H1 (cell line): ENCODE results near the gene TMEM212. TPM values are rescaled to one million over a fixed set of nuclear protein-coding genes. Genes with fewer than 3 reads are reported as not detected.

Experiments
- CTCF ChIA-PET: fragments of 300-600 bp; sonication (Branson Sonifier 250); formaldehyde crosslinking; loops from one replicate; lab custom pipeline; 2021; ENCODE audit not compliant: partially characterized antibody; lab: Charles Lee
- POLR2A ChIA-PET: fragments of 300-600 bp; sonication (Branson Sonifier 250); formaldehyde crosslinking; loops from one replicate; lab custom pipeline; 2021; ENCODE audit warnings: inconsistent platforms; ENCODE audit not compliant: partially characterized antibody; lab: Charles Lee
- DNase-seq, 2 experiments: peaks; one replicate each; pipeline versions ENCODE4 v3.0.0 to v3.0.0-alpha.2; 2010 to 2022; ENCODE audit warnings: low spot score in 2 of 2, low read depth in 1 of 2, mixed read lengths in 1 of 2
- FAIRE-seq: peaks from 2 replicates; lab custom pipeline; 2011; peaks lifted over from hg19 to GRCh38; lab: Jason Lieb, UNC
- H2AFZ ChIP-seq: 2 replicates; pipeline ENCODE4 v1.8.1; 2012; ENCODE audit warnings: low read length, inconsistent platforms
- H2AK5ac ChIP-seq: 2 replicates; pipeline ENCODE4 v1.6.1; 2013; ENCODE audit warnings: low read depth, low read length
- H2BK120ac ChIP-seq: replicated peaks from 2 replicates; pipeline ENCODE3; 2013; ENCODE audit warnings: low read depth, low read length, inconsistent platforms
- H2BK12ac ChIP-seq: 2 replicates; pipeline ENCODE4 v1.6.1; 2013; ENCODE audit warnings: low read depth, low read length
- H2BK15ac ChIP-seq: 2 replicates; pipeline ENCODE4 v1.6.1; 2013; ENCODE audit warnings: low read length
- H2BK20ac ChIP-seq: 2 replicates; pipeline ENCODE4 v1.6.1; 2013; ENCODE audit warnings: low read length
- H2BK5ac ChIP-seq: 2 replicates; pipeline ENCODE4 v1.6.1; 2013; ENCODE audit warnings: low read depth, low read length
- H3K14ac ChIP-seq: 2 replicates; pipeline ENCODE4 v1.6.1; 2013; ENCODE audit warnings: inconsistent platforms; ENCODE audit not compliant: insufficient read length
- H3K18ac ChIP-seq: 2 replicates; pipeline ENCODE4 v1.6.1; 2013; ENCODE audit warnings: low read length; ENCODE audit errors: extremely low read depth
- H3K23ac ChIP-seq: 2 replicates; pipeline ENCODE4 v1.6.1; 2013; ENCODE audit warnings: inconsistent platforms; ENCODE audit not compliant: insufficient read length
- H3K23me2 ChIP-seq: 2 replicates; pipeline ENCODE4 v1.6.1; 2013; ENCODE audit warnings: low read depth, low read length
- H3K27ac ChIP-seq: 2 replicates; pipeline ENCODE4 v1.6.1; 2011; ENCODE audit warnings: low read depth, low read length, inconsistent platforms
- H3K27me3 ChIP-seq, 4 experiments: replicated peaks in 1 of 4; 1 replicate in 1 of 4; 2 replicates in 3 of 4; pipeline versions ENCODE4 v1.6.1 to v1.8.1; 2011 to 2013; ENCODE audit warnings: low read length in 3 of 4, mild to moderate bottlenecking in 3 of 4, inconsistent platforms in 2 of 4, mixed read lengths in 2 of 4, moderate library complexity in 1 of 4; ENCODE audit not compliant: control insufficient read depth in 3 of 4, insufficient read depth in 3 of 4; ENCODE audit errors: extremely low read depth in 1 of 4
- H3K36me3 ChIP-seq, 4 experiments: 2 replicates each; pipeline versions ENCODE4 v1.6.1 to v1.8.1; 2011 to 2013; ENCODE audit warnings: mild to moderate bottlenecking in 4 of 4, low read length in 3 of 4, moderate library complexity in 2 of 4, control low read depth in 1 of 4, inconsistent platforms in 1 of 4; ENCODE audit not compliant: insufficient read depth in 4 of 4, control insufficient read depth in 2 of 4
- H3K4ac ChIP-seq: replicated peaks from 2 replicates; pipeline ENCODE3; 2013; ENCODE audit warnings: low read length, low read depth, mixed read lengths, inconsistent platforms; ENCODE audit not compliant: insufficient read length
- H3K4me1 ChIP-seq, 4 experiments: replicated peaks in 1 of 4; 1 replicate in 1 of 4; 2 replicates in 3 of 4; pipeline versions ENCODE4 v1.6.1 to v1.8.1; 2011 to 2013; ENCODE audit warnings: low read length in 3 of 4, inconsistent platforms in 2 of 4, mixed read lengths in 1 of 4; ENCODE audit not compliant: insufficient read depth in 4 of 4, control insufficient read depth in 3 of 4
- H3K4me2 ChIP-seq, 2 experiments: 2 replicates each; pipeline versions ENCODE4 v1.6.1 to v1.8.1; 2011 to 2013; ENCODE audit warnings: low read depth in 2 of 2, low read length in 2 of 2, control low read depth in 1 of 2, inconsistent platforms in 1 of 2, mild to moderate bottlenecking in 1 of 2; ENCODE audit not compliant: insufficient read depth in 1 of 2
- H3K4me3 ChIP-seq, 4 experiments: fragments of 200-600, 300-600 bp in 1 of 4; sonication (generic), shearing (Covaris generic), sonication (Bioruptor Twin) in 1 of 4; 2 replicates each; pipeline versions ENCODE4 v1.5.1 to v1.8.1; 2011 to 2016; ENCODE audit warnings: low read length in 4 of 4, low read depth in 3 of 4, control low read depth in 2 of 4, inconsistent platforms in 2 of 4, mild to moderate bottlenecking in 2 of 4, mixed read lengths in 1 of 4, moderate library complexity in 1 of 4; ENCODE audit not compliant: insufficient read depth in 2 of 4; ENCODE audit errors: extremely low read depth in 1 of 4
- H3K56ac ChIP-seq: replicated peaks from 2 replicates; pipeline ENCODE3; 2013; ENCODE audit warnings: low read depth, mild to moderate bottlenecking, mixed read lengths, low read length, inconsistent platforms; ENCODE audit not compliant: insufficient read length
- H3K79me1 ChIP-seq: 2 replicates; pipeline ENCODE4 v1.6.1; 2013; ENCODE audit warnings: low read depth, low read length, control low read depth
- H3K79me2 ChIP-seq, 2 experiments: 2 replicates each; pipeline versions ENCODE4 v1.6.1 to v1.8.1; 2012 to 2013; ENCODE audit warnings: low read length in 2 of 2, mild to moderate bottlenecking in 2 of 2, inconsistent platforms in 1 of 2; ENCODE audit not compliant: insufficient read depth in 2 of 2, control insufficient read depth in 1 of 2
- H3K9ac ChIP-seq, 4 experiments: replicated peaks in 1 of 4; 1 replicate in 1 of 4; 2 replicates in 3 of 4; pipeline versions ENCODE4 v1.6.1 to v1.8.1; 2011 to 2013; ENCODE audit warnings: low read depth in 3 of 4, low read length in 3 of 4, control low read depth in 2 of 4, mild to moderate bottlenecking in 2 of 4, moderate library complexity in 2 of 4, inconsistent platforms in 1 of 4; ENCODE audit errors: extremely low read depth in 1 of 4
- H3K9me3 ChIP-seq, 2 experiments: 2 replicates each; pipeline versions ENCODE4 v1.6.1 to v1.8.1; 2012 to 2013; ENCODE audit warnings: mild to moderate bottlenecking in 2 of 2, moderate library complexity in 2 of 2, control low read depth in 1 of 2, inconsistent platforms in 1 of 2, low read depth in 1 of 2, low read length in 1 of 2, mixed read lengths in 1 of 2; ENCODE audit not compliant: insufficient read depth in 2 of 2
- H4K20me1 ChIP-seq, 2 experiments: replicated peaks in 1 of 2; 2 replicates each; pipeline versions ENCODE3 to v1.8.1; 2011 to 2013; ENCODE audit warnings: inconsistent platforms in 2 of 2, low read length in 2 of 2, mild to moderate bottlenecking in 1 of 2; ENCODE audit not compliant: insufficient read depth in 2 of 2, control insufficient read depth in 1 of 2
- H4K5ac ChIP-seq: 2 replicates; pipeline ENCODE4 v1.6.1; 2013; ENCODE audit warnings: low read length, low read depth, mixed read lengths, inconsistent platforms; ENCODE audit not compliant: insufficient read length
- H4K8ac ChIP-seq: 2 replicates; pipeline ENCODE4 v1.8.0; 2013; ENCODE audit warnings: mild to moderate bottlenecking, moderate library complexity, low read length, inconsistent platforms; ENCODE audit not compliant: insufficient read depth; ENCODE audit errors: extremely low read depth
- H4K91ac ChIP-seq: replicated peaks from 2 replicates; pipeline ENCODE3; 2013; ENCODE audit warnings: low read length, mixed read lengths, inconsistent platforms; ENCODE audit not compliant: insufficient read length
- CHD1 ChIP-seq: IDR thresholded peaks from 2 replicates; pipeline ENCODE4 v1.6.1; 2012; ENCODE audit warnings: low read depth, low read length, improper control_type of control experiment
- KDM4A ChIP-seq: IDR thresholded peaks from one replicate; pipeline ENCODE4 v1.7.1; 2012; ENCODE audit warnings: low read depth, mild to moderate bottlenecking, moderate library complexity, low read length, inconsistent platforms; ENCODE audit not compliant: severe bottlenecking
- PHF8 ChIP-seq: fragments of 200-600 bp; sonication (generic); conservative IDR thresholded peaks from 2 replicates; pipeline ENCODE4 v1.7.1; 2012; ENCODE audit warnings: low read depth, mild to moderate bottlenecking, inconsistent platforms, low read length, moderate library complexity
- POLR2A ChIP-seq, 2 experiments: IDR thresholded peaks; 1 replicate in 1 of 2; 2 replicates in 1 of 2; pipeline ENCODE4 v1.6.1; 2011; ENCODE audit warnings: low read depth in 2 of 2, low read length in 2 of 2, mild to moderate bottlenecking in 2 of 2; ENCODE audit errors: control extremely low read depth in 1 of 2
- RBBP5 ChIP-seq: IDR thresholded peaks from 2 replicates; pipeline ENCODE4 v1.7.1; 2012; ENCODE audit warnings: low read depth, mild to moderate bottlenecking, inconsistent platforms, low read length, moderate library complexity, borderline replicate concordance
- RFX5 ChIP-seq: IDR thresholded peaks from 2 replicates; pipeline ENCODE4 v1.6.1; 2011; ENCODE audit warnings: low read depth, low read length, improper control_type of control experiment, borderline replicate concordance
- SP1 ChIP-seq: IDR thresholded peaks from 2 replicates; pipeline ENCODE4 v1.6.1; 2011; ENCODE audit warnings: low read depth, low read length
- SP2 ChIP-seq: IDR thresholded peaks from 2 replicates; pipeline ENCODE4 v1.6.1; 2012; ENCODE audit warnings: mild to moderate bottlenecking, low read length, inconsistent platforms
- TAF7 ChIP-seq: optimal IDR thresholded peaks from 2 replicates; pipeline ENCODE3; 2011; ENCODE audit warnings: low read depth, mild to moderate bottlenecking, inconsistent platforms, low read length, moderate library complexity, borderline replicate concordance
- WGBS, 2 experiments: shearing (Covaris generic) in 1 of 2; methylation state at CpG; one replicate each; pipeline versions ENCODE4 v1.1.6 to v1.1.7; 2013 to 2015; ENCODE audit warnings: low lambda C conversion rate in 2 of 2, mixed read lengths in 2 of 2, inconsistent platforms in 1 of 2, low coverage in 1 of 2, missing lambda C conversion rate in 1 of 2; ENCODE audit not compliant: insufficient replicate concordance in 2 of 2, insufficient coverage in 1 of 2, insufficient read length in 1 of 2; ENCODE audit errors: extremely low coverage in 1 of 2, missing lambda C conversion rate in 1 of 2; 5-methylcytosine and 5-hydroxymethylcytosine counted together
- polyA plus RNA-seq, 7 experiments: library from polyadenylated mRNA; depleted of rRNA in 3 of 7; stranded (reverse) in 5 of 7; unstranded in 2 of 7; fragments of >200 nt in 5 of 7; fragments of 200-250 nt in 2 of 7; gene quantifications; 1 replicate in 5 of 7; 2 replicates in 1 of 7; 4 replicates in 1 of 7; pipeline versions ENCODE4 v1.2.1 to v1.2.3, GENCODE V29; 2011 to 2013; ENCODE audit warnings: missing spikeins in 2 of 7, mixed read lengths in 2 of 7
- total RNA-seq: library from RNA; stranded (reverse); fragmentation: NEBNext Ultra II Directional; extraction: Animal tissue kit (Norgen Biotek cat#: 25700); gene quantifications from 2 replicates; pipeline ENCODE4 v1.2.1, GENCODE V29; 2021

TMEM212 gene
- total and polyA plus RNA-seq, 2 of the 8 experiments (the other 6 are each of a cell fraction or from before 2014, with no cell fraction given), result not detected

DNA sequence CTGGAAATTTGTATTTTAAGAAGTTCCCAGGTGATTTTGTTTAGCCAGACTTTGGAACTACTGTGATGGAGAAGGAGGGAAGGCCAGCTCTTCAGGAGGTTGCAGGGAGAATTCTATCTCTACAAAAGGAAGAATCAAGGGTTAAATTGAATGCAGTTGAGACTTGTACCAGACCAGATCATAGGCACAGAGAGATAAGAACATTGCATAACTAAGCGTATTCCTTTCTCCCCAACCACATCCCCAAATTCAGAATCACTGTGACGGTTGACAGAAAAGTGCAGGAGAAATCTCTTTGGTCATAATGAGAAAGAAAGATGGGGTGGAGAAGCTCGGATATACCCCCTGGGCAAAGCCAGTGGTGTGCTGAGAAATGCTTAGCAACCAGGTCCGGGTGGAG, 40.1 kb upstream of the TMEM212 start:
- H3K36me3 ChIP-seq, result no peaks in the 10 kb centered on the region
- no peak overlapping the region for H2BK12ac ChIP-seq
- H3K14ac ChIP-seq, result no peak overlapping the region
- DNase-seq, result no peak
- H3K18ac ChIP-seq, result no peak overlapping the region
- no peak overlapping the region for H2BK120ac ChIP-seq
- H3K9me3 ChIP-seq, result no peaks in the 10 kb centered on the region
- H3K4me3 ChIP-seq, result no peak overlapping the region
- CTCF ChIA-PET, result interaction anchor here (1.0 to 2.6 kb wide), 4 partner anchors 13 to 188 kb away, joined by 3 to 8 read pairs (median 4); no protein-coding TSS in a partner anchor
- H2AK5ac ChIP-seq, result no peak overlapping the region
- no peaks in the 10 kb centered on the region for H3K79me2 ChIP-seq
- H3K4me1 ChIP-seq, result peaks cover 0 to under 1% (median 0%) of the 10 kb centered on the region in 4 experiments; a peak in 1 of 7 replicates
- no peak overlapping the region for H3K9ac ChIP-seq
- TF ChIP-seq TAF7, result no peak
- TF ChIP-seq POLR2A (IDR thresholded peaks at IDR 0.05; ENCODE audit: control extremely low read depth in 1 of 2, low read depth in 2 of 2, low read length in 2 of 2), result no peak
- no peak for TF ChIP-seq CHD1
- no peak for TF ChIP-seq RFX5
- no peak for TF ChIP-seq SP2
- no peak for TF ChIP-seq SP1
- no peak for TF ChIP-seq RBBP5
- TF ChIP-seq KDM4A, result no peak
- TF ChIP-seq PHF8, result no peak
- no peaks in the 10 kb centered on the region for H3K27me3 ChIP-seq
- FAIRE-seq, result no peak
- H2BK20ac ChIP-seq, result no peak overlapping the region
- H2BK5ac ChIP-seq, result no peak overlapping the region
- H2AFZ ChIP-seq, result no peak overlapping the region
- H3K23ac ChIP-seq, result no peak overlapping the region
- WGBS, 2 experiments, result 87% methylated on average over 4 of the region's 4 CpGs; no CpG with 5 or more reads in 1 of the 2 experiments
- H4K91ac ChIP-seq, result no peak overlapping the region
- H3K23me2 ChIP-seq, result no peaks in the 10 kb centered on the region
- H3K27ac ChIP-seq, result no peak overlapping the region
- no peak overlapping the region for H4K8ac ChIP-seq
- POLR2A ChIA-PET, result no interaction called here
- H4K20me1 ChIP-seq, result no peaks in the 10 kb centered on the region
- H3K56ac ChIP-seq, result no peak overlapping the region
- H2BK15ac ChIP-seq, result no peak overlapping the region
- no peak overlapping the region for H3K4ac ChIP-seq
- H3K4me2 ChIP-seq, result no peak overlapping the region
- H3K79me1 ChIP-seq, result no peaks in the 10 kb centered on the region
- no peak overlapping the region for H4K5ac ChIP-seq
